Measurements from ENCODE around the gene CIC.
"Not testable (repeated sequence)": the region's sequence is repeated elsewhere in the genome, so short reads cannot be mapped to it uniquely, and the experiment has no call there.

CIC gene

GRCh38 chr19:42315024-42315423 lies 46.0 kb downstream of the CIC start:
- DNase-seq: no peak

GRCh38 chr19:42316223-42317211 lies 47.5 kb downstream of the CIC start:
- no peak for DNase-seq

- no peak for DNase-seq
Measured at GRCh38 chr19:42317535-42317934, 48.5 kb downstream of the CIC start.

- DNase-seq: no peak
Measured at GRCh38 chr19:42322305-42322704, 53.3 kb downstream of the CIC start.

GRCh38 chr19:42323473-42323851 lies 54.4 kb downstream of the CIC start:
- DNase-seq: no peak

- DNase-seq: no peak
Measured at GRCh38 chr19:42323852-42324654, 55.0 kb downstream of the CIC start.

GRCh38 chr19:42324655-42325307 lies 55.7 kb downstream of the CIC start:
- DNase-seq: no peak

- peak; percentile 98 for DNase-seq
Measured at GRCh38 chr19:42325308-42325895, 56.4 kb downstream of the CIC start, which contains the start of gene MEGF8. Gene MEGF8, plus strand, starts transcription at chr19:42325635. Its CDS starts 609 bp downstream, at chr19:42326244.

GRCh38 chr19:42325896-42326771 lies 57.1 kb downstream of the CIC start:
- no peak for DNase-seq

- DNase-seq: no peak
Measured at GRCh38 chr19:42326969-42327368, 57.9 kb downstream of the CIC start.

GRCh38 chr19:42327381-42327780 lies 58.3 kb downstream of the CIC start:
- no peak for DNase-seq

GRCh38 chr19:42328106-42328505 lies 59.1 kb downstream of the CIC start:
- DNase-seq: no peak

- no peak for DNase-seq
Measured at GRCh38 chr19:42328854-42329253, 59.8 kb downstream of the CIC start.

GRCh38 chr19:42330241-42330711 lies 61.2 kb downstream of the CIC start:
- DNase-seq: no peak

- DNase-seq: not testable (repeated sequence)
Measured at GRCh38 chr19:42331333-42331732, 62.3 kb downstream of the CIC start.

- DNase-seq: no peak
Measured at GRCh38 chr19:42332059-42332458, 63.0 kb downstream of the CIC start.

- DNase-seq: no peak
Measured at GRCh38 chr19:42333018-42333417, 64.0 kb downstream of the CIC start.

- no peak for DNase-seq
Measured at GRCh38 chr19:42333975-42334696, 65.1 kb downstream of the CIC start.

- DNase-seq: no peak
Measured at GRCh38 chr19:42334697-42335373, 65.8 kb downstream of the CIC start.

GRCh38 chr19:42335374-42335936 lies 66.4 kb downstream of the CIC start:
- no peak for DNase-seq

Data from NCI-H1105 (cell line).